Effector memory CD8-positive, alpha-beta T cell (primary cell): Measurements from ENCODE around the gene TNRC6C.

Experiments
- ATAC-seq: fragments of 150-1000 bp; cut with Tn5 transposase; replicated peaks from 2 replicates; pipeline ENCODE4 v1.10.0; 2021; ENCODE audit warnings: mild to moderate bottlenecking, moderate library complexity
- DNase-seq, 3 experiments: peaks; one replicate each; pipeline ENCODE4 v3.0.0; 2021
- H3K27ac Mint-ChIP-seq, 2 donors: one replicate each; pipeline ENCODE4 v1.8.0; 2022; ENCODE audit warnings: mild to moderate bottlenecking in 2 of 2, mixed read lengths in 2 of 2, moderate library complexity in 2 of 2
- H3K27me3 Mint-ChIP-seq, 2 donors: one replicate each; pipeline ENCODE4 v1.8.0; 2022; ENCODE audit warnings: mixed read lengths in 2 of 2
- H3K36me3 Mint-ChIP-seq: one replicate; pipeline ENCODE4 v1.8.0; 2022; ENCODE audit warnings: mild to moderate bottlenecking, moderate library complexity, mixed read lengths; ENCODE audit not compliant: insufficient read depth
- H3K4me1 Mint-ChIP-seq, 2 donors: one replicate each; pipeline ENCODE4 v1.8.0; 2022; ENCODE audit warnings: low read depth in 2 of 2, mixed read lengths in 2 of 2
- H3K4me3 Mint-ChIP-seq, 2 donors: one replicate each; pipeline ENCODE4 v1.8.0; 2022; ENCODE audit warnings: mild to moderate bottlenecking in 2 of 2, mixed read lengths in 2 of 2, moderate library complexity in 2 of 2
- H3K9me3 Mint-ChIP-seq, 2 donors: one replicate each; pipeline ENCODE4 v1.8.0; 2022; ENCODE audit warnings: mixed read lengths in 2 of 2

Gene TNRC6C

DNA sequence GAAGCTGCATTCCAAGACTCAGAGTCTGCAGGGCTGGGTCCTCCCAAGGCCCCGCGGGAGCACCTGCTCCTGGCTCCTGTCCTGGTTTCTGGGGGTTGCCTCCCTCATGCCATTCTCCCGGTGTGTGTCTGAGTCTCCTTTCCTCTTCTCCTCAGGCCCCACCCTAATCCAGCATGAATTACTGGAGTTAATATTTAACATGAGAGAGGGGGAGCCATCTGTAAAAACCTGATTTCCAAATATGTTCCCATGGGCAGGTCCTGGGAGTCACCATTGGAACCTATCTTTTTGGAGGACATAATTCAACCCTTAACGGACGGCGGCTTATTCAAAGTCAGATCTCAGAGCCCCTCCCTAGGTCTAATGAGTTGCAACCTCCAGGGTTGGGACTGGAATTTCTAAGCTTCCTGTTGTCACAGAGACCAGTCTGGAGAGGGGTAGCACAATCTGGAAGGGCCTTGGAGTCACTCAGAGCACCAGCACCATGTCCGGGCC is 193.1 kb downstream of the TNRC6C start:
- Mint-ChIP-seq H3K4me3 (no peak overlapping the region), H3K36me3 (no peaks in the 10 kb centered on the region), H3K4me1 (peaks cover 5% of the 10 kb centered on the region in 2 donors), H3K9me3 (no peaks in the 10 kb centered on the region), H3K27ac (no peak overlapping the region), H3K27me3 (no peaks in the 10 kb centered on the region)
- no peak for DNase-seq
- no peak for ATAC-seq

DNA sequence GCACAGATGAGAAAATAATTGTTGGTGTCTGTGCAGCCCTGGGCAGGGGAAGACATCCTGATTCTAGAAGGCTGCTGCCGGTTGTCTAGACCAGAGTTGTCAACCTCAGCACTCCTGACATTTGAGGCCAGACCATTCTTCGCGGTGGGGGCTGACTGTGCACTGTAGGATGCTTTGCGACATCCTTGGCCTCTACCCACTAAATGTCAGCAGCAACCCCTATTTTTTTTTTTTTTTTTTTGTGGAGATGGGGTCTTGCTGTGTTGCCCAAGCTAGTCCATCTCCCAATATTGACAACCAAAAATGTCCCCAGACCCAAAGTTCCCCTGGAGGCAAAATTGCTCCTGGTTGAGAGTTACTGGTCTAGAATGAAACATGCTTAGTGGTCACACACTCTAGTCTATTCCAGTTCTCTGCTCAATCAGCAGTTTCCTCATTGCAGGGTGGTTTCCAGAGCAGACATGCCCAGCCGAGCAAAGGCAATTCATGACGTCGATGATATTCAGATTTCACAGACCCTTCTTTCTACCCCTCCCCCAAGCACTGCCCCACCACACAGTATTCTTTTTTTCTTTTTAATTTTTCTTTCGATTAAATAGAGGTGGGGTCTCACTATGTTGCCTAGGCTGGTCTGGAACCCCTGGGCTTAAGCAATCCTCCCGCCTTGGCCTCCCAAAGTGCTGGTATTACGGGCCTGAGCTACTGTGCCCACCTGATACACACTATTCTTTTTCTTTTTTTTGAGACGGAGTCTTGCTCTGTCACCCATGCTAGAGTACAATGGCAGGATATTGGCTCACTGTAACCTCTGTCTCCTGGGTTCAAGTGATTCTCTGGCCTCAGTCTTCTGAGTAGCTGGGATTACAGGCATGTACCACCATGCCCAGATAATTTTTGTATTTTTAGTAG is 196.7 kb downstream of the TNRC6C start:
- peaks cover 2 to 3% of the 10 kb centered on the region in 2 donors for H3K4me1 Mint-ChIP-seq
- H3K27ac Mint-ChIP-seq = peak overlapping the region in 1 of 2 donors; percentile 72

More for the DNA sequence above, 196.7 kb downstream of the TNRC6C start:
- no peak for DNase-seq
- Mint-ChIP-seq H3K4me3 (no peak overlapping the region), H3K9me3 (no peaks in the 10 kb centered on the region), H3K36me3 (peaks cover 2% of the 10 kb centered on the region), H3K27me3 (no peaks in the 10 kb centered on the region)
- peak; percentile 86 for ATAC-seq
